Upper lobe of left lung (tissue), 6 donors: ENCODE results near the gene TMEM183A. TPM values are rescaled to one million over a fixed set of nuclear protein-coding genes. Genes with fewer than 3 reads are reported as not detected.

ENCODE experiments used
- ATAC-seq, 2 donors: fragments of 200-7000 bp; cut with Tn5 transposase; one replicate each; pipeline ENCODE4 v1.9.1; 2022; ENCODE audit warnings: mild to moderate bottlenecking in 2 of 2, moderate library complexity in 2 of 2; ENCODE audit not compliant: low FRiP score in 2 of 2
- DNase-seq, 2 donors: peaks; one replicate each; pipeline ENCODE4 v3.0.0-alpha.2; 2019 to 2020
- H3K27ac ChIP-seq, 4 donors: fragments of 200-600 bp; sonication (generic); one replicate each; pipeline ENCODE4 v1.5.1; 2016 to 2019
- H3K27me3 ChIP-seq, 4 donors: fragments of 200-600 bp; sonication (generic); one replicate each; pipeline ENCODE4 v1.5.1; 2017 to 2019
- H3K36me3 ChIP-seq, 4 donors: fragments of 200-600 bp; sonication (generic); one replicate each; pipeline ENCODE4 v1.5.1; 2016 to 2019
- H3K4me1 ChIP-seq, 4 donors: fragments of 200-600 bp; sonication (generic); one replicate each; pipeline ENCODE4 v1.5.1; 2018 to 2019
- H3K4me3 ChIP-seq, 4 donors: fragments of 200-600 bp; sonication (generic); one replicate each; pipeline ENCODE4 v1.5.1; 2017 to 2019; ENCODE audit warnings: mild to moderate bottlenecking in 2 of 4, moderate library complexity in 1 of 4
- H3K9me3 ChIP-seq, 4 donors: fragments of 200-600 bp; sonication (generic); one replicate each; pipeline ENCODE4 v1.5.1; 2018 to 2019
- CTCF ChIP-seq, 6 experiments: fragments of 450-650 bp in 4 of 6; fragments of 200-600 bp in 2 of 6; sonication (generic) in 2 of 6; IDR thresholded peaks; one replicate each; pipeline ENCODE4 v1.5.1; 2016 to 2019; ENCODE audit warnings: antibody characterized with exemption in 6 of 6
- EP300 ChIP-seq, 4 donors: sonication (generic); formaldehyde crosslinking; IDR thresholded peaks; one replicate each; pipeline ENCODE4 v1.5.1; 2017; ENCODE audit warnings: antibody characterized with exemption in 4 of 4, control low read depth in 2 of 4
- POLR2A ChIP-seq, 4 donors: fragments of 450-650 bp; IDR thresholded peaks; one replicate each; pipeline ENCODE4 v1.5.1; 2016 to 2017; ENCODE audit warnings: antibody characterized with exemption in 4 of 4, mild to moderate bottlenecking in 2 of 4
- POLR2AphosphoS5 ChIP-seq, 2 donors: sonication (generic); formaldehyde crosslinking; IDR thresholded peaks; one replicate each; pipeline ENCODE4 v1.5.1; 2017; ENCODE audit warnings: antibody characterized with exemption in 2 of 2
- WGBS, 2 donors: methylation state at CpG; one replicate each; pipeline ENCODE4 v1.1.5; 2017 to 2018; 5-methylcytosine and 5-hydroxymethylcytosine counted together
- total RNA-seq, 6 donors: library from RNA; depleted of rRNA in 4 of 6; stranded (reverse); fragments of >200 nt in 4 of 6; gene quantifications; one replicate each; pipeline versions ENCODE4 v1.1.0 to v1.2.1, GENCODE V29; 2016 to 2021
- donor health status: DM: no; HTN: no; CAD: no; lungs with moderate emphysema.
- donor health status: DM: no; HTN: yes; CAD: no; lungs with severe emphysema.

TMEM183A gene
- total RNA-seq, 6 donors from 2014 or later, result 45.4 to 71.9 (median 68.1) TPM

- no peak for TF ChIP-seq CTCF (IDR thresholded peaks at IDR 0.05)
- TF ChIP-seq POLR2A (IDR thresholded peaks at IDR 0.05), result no peak
- no peak for TF ChIP-seq POLR2AphosphoS5 (IDR thresholded peaks at IDR 0.05)
- no peak for TF ChIP-seq EP300 (IDR thresholded peaks at IDR 0.05)
- Histone ChIP-seq H3K27ac (no peak overlapping the region), H3K36me3 (no peaks in the 10 kb centered on the region), H3K4me1 (no peaks in the 10 kb centered on the region), H3K27me3 (no peaks in the 10 kb centered on the region), H3K9me3 (no peaks in the 10 kb centered on the region), H3K4me3 (no peak overlapping the region)
- 71 to 77% methylated on average over 7 of the region's 7 CpGs for WGBS, 2 donors
- ATAC-seq (no peak), DNase-seq (no peak)
Observed at GRCh38 chr1:202987255-202987654, 19.9 kb upstream of the TMEM183A start.

DNA sequence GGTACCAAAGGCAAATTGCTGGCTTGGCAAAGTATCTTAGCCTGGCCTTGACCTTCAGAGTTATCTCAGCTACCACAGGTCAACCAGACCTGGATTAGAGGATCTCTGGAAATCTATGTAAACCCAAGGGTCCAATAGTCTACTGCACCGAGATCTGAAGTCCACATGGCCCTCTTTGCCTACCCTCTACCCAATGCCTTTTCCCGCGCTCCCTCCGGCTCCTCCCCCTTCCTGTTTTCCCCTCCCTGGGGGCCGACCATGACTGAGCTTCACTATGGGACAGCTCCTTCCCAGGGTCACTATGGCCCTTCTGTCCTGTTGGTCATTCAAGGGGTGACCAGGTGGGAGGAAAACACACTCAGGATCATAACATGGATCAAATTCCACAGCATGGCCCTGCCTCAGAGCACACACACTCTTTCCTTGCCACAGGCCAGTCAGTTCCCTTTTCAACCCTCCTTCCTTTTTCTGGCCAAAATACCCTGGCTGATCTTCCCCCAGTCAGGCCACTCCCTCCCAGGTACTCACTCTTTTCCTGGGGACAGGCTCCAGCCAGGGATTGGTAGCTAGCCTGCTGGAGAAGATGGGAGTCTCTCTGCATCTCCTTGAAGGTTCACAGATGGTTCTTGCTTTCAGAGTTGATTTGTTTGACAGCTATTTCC lies 19.1 kb upstream of the TMEM183A start:
- Histone ChIP-seq H3K27me3 (no peaks in the 10 kb centered on the region), H3K9me3 (no peaks in the 10 kb centered on the region), H3K4me1 (no peaks in the 10 kb centered on the region), H3K4me3 (no peak overlapping the region), H3K36me3 (no peaks in the 10 kb centered on the region), H3K27ac (no peak overlapping the region)
- WGBS, 2 donors, result 64 to 68% methylated on average over 5 of the region's 5 CpGs
- TF ChIP-seq POLR2A (IDR thresholded peaks at IDR 0.05) (no peak), POLR2AphosphoS5 (IDR thresholded peaks at IDR 0.05) (no peak), CTCF (IDR thresholded peaks at IDR 0.05) (no peak), EP300 (IDR thresholded peaks at IDR 0.05) (no peak)
- DNase-seq (no peak), ATAC-seq (peak in 1 of 2 donors; percentile 40)

- no peak overlapping the region for H3K27ac ChIP-seq
- no peak for DNase-seq
- no peaks in the 10 kb centered on the region for H3K27me3 ChIP-seq
- no peaks in the 10 kb centered on the region for H3K4me1 ChIP-seq
- WGBS, 2 donors, result 81 to 82% methylated on average over 2 of the region's 2 CpGs
- TF ChIP-seq CTCF (IDR thresholded peaks at IDR 0.05), result no peak
- TF ChIP-seq POLR2AphosphoS5 (IDR thresholded peaks at IDR 0.05), result no peak
- TF ChIP-seq EP300 (IDR thresholded peaks at IDR 0.05), result no peak
- TF ChIP-seq POLR2A (IDR thresholded peaks at IDR 0.05), result no peak
- H3K4me3 ChIP-seq, result no peak overlapping the region
- H3K36me3 ChIP-seq, result no peaks in the 10 kb centered on the region
- no peaks in the 10 kb centered on the region for H3K9me3 ChIP-seq
- no peak for ATAC-seq
Observed at GRCh38 chr1:202989879-202990278, 17.3 kb upstream of the TMEM183A start.

DNA sequence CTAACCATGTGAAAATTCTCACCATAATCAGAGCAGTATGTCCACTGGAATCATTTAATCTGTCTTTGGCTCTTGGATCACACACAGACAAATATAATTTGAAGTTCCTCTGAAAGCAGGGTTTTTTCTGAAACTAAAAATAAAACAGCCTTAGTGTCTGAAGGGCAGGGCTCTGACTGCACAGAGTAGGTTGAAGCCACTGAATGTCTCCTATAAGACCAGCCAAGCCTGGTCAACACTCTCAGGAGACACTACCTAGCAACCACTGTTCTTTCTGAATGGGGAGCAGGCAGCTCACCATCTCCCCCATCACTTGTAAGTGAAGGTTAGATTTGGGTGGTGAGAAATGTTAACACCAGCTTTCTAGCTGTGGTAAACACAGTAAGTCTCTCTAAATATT lies 16.1 kb upstream of the TMEM183A start:
- no peak for TF ChIP-seq POLR2A (IDR thresholded peaks at IDR 0.05)
- no peak for TF ChIP-seq CTCF (IDR thresholded peaks at IDR 0.05)
- TF ChIP-seq EP300 (IDR thresholded peaks at IDR 0.05), result no peak
- DNase-seq (no peak), ATAC-seq (no peak)
- H3K9me3 ChIP-seq, result no peaks in the 10 kb centered on the region
- no peak overlapping the region for H3K27ac ChIP-seq
- no peaks in the 10 kb centered on the region for H3K4me1 ChIP-seq
- no peak overlapping the region for H3K4me3 ChIP-seq
- H3K36me3 ChIP-seq, result no peaks in the 10 kb centered on the region
- peaks cover 0 to 4% (median 0%) of the 10 kb centered on the region in 4 donors for H3K27me3 ChIP-seq

DNA sequence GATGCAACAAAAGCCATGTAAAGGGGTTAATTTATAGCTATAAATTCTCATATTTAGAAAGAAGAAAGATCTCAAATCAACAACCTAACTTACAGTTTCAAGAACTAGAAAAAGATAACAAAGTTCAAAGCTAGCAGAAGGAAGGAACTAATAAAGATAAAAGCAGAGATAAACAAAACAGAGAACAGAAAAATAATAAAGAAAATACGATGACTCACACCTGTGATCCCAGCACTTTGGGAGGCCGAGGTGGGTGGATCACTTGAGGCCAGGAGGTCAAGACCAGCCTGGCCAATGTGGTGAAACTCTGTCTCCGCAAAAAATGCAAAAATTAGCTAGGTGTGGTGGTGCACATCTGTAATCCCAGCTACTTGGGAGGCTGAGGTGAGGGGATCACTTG lies 12.4 kb upstream of the TMEM183A start:
- Histone ChIP-seq H3K4me3 (no peak overlapping the region), H3K36me3 (no peaks in the 10 kb centered on the region), H3K27me3 (peaks cover 0 to 4% (median 0%) of the 10 kb centered on the region in 4 donors), H3K9me3 (no peaks in the 10 kb centered on the region), H3K27ac (no peak overlapping the region), H3K4me1 (peaks cover 0 to 6% (median 4%) of the 10 kb centered on the region in 4 donors)
- DNase-seq, result no peak
- no peak for ATAC-seq
- TF ChIP-seq EP300 (IDR thresholded peaks at IDR 0.05) (no peak), CTCF (IDR thresholded peaks at IDR 0.05) (no peak), POLR2AphosphoS5 (IDR thresholded peaks at IDR 0.05) (no peak), POLR2A (IDR thresholded peaks at IDR 0.05) (no peak)
- WGBS, 2 donors, result 47 to 63% methylated on average over 3 of the region's 3 CpGs
